Keratinocyte (primary cell): ENCODE data around the gene USP30. TPM values are rescaled to one million over a fixed set of nuclear protein-coding genes. Genes with fewer than 3 reads are reported as not detected.

Source experiments
- DNase-seq: peaks from one replicate; pipeline ENCODE4 v3.0.0-alpha.2; 2011; ENCODE audit warnings: low read depth, missing footprints, low spot score
- FAIRE-seq: peaks from 2 replicates; lab custom pipeline; 2011; peaks lifted over from hg19 to GRCh38; lab: Jason Lieb, UNC
- H2AFZ ChIP-seq: 2 replicates; pipeline ENCODE4 v1.6.0; 2012; ENCODE audit warnings: low read length, control low read depth, inconsistent platforms; ENCODE audit not compliant: control insufficient read depth
- H3K27ac ChIP-seq: 2 replicates; pipeline ENCODE4 v1.5.1; 2011; ENCODE audit warnings: low read length; ENCODE audit not compliant: control insufficient read depth, insufficient read depth
- H3K27me3 ChIP-seq: 3 replicates; pipeline ENCODE4 v1.6.0; 2011; ENCODE audit warnings: low read length; ENCODE audit not compliant: control insufficient read depth, insufficient read depth; ENCODE audit errors: extremely low read depth
- H3K36me3 ChIP-seq, 2 experiments: 2 replicates in 1 of 2; 3 replicates in 1 of 2; pipeline ENCODE4 v1.5.1; 2011; ENCODE audit warnings: low read length in 2 of 2, mild to moderate bottlenecking in 1 of 2; ENCODE audit not compliant: control insufficient read depth in 2 of 2, insufficient read depth in 2 of 2; ENCODE audit errors: extremely low read depth in 1 of 2
- H3K4me1 ChIP-seq: 3 replicates; pipeline ENCODE4 v1.5.1; 2011; ENCODE audit warnings: low read length; ENCODE audit not compliant: control insufficient read depth, insufficient read depth; ENCODE audit errors: extremely low read depth
- H3K4me2 ChIP-seq: 3 replicates; pipeline ENCODE4 v1.6.0; 2011; ENCODE audit warnings: low read depth, low read length; ENCODE audit not compliant: control insufficient read depth, insufficient read depth; ENCODE audit errors: extremely low read depth
- H3K4me3 ChIP-seq, 3 experiments: fragments of 200-600 bp in 1 of 3; sonication (generic) in 1 of 3; 2 replicates in 2 of 3; 3 replicates in 1 of 3; pipeline ENCODE4 v1.5.1; 2011 to 2016; ENCODE audit warnings: low read length in 3 of 3, mild to moderate bottlenecking in 3 of 3, control low read depth in 2 of 3, inconsistent platforms in 1 of 3, low read depth in 1 of 3, mixed read lengths in 1 of 3, mixed run types in 1 of 3, moderate library complexity in 1 of 3; ENCODE audit not compliant: control insufficient read depth in 2 of 3, insufficient read depth in 2 of 3; ENCODE audit errors: extremely low read depth in 1 of 3
- H3K79me2 ChIP-seq: 2 replicates; pipeline ENCODE4 v1.6.0; 2012; ENCODE audit warnings: low read length; ENCODE audit not compliant: control insufficient read depth, insufficient read depth
- H3K9ac ChIP-seq: 3 replicates; pipeline ENCODE4 v1.6.0; 2011; ENCODE audit warnings: low read length; ENCODE audit not compliant: control insufficient read depth, insufficient read depth; ENCODE audit errors: extremely low read depth
- H3K9me1 ChIP-seq: 3 replicates; pipeline ENCODE4 v1.6.0; 2011; ENCODE audit warnings: low read length; ENCODE audit not compliant: control insufficient read depth, insufficient read depth; ENCODE audit errors: extremely low read depth
- H3K9me3 ChIP-seq: 2 replicates; pipeline ENCODE4 v1.5.1; 2012; ENCODE audit warnings: low read depth, low read length; ENCODE audit not compliant: control insufficient read depth
- H4K20me1 ChIP-seq: 3 replicates; pipeline ENCODE4 v1.6.0; 2011; ENCODE audit warnings: low read length; ENCODE audit not compliant: control insufficient read depth, insufficient read depth; ENCODE audit errors: extremely low read depth
- CTCF ChIP-seq, 3 experiments: IDR thresholded peaks in 1 of 3; conservative IDR thresholded peaks in 1 of 3; optimal IDR thresholded peaks in 1 of 3; 2 replicates in 2 of 3; 3 replicates in 1 of 3; pipeline versions ENCODE3 to v1.5.1; 2011; ENCODE audit warnings: low read length in 3 of 3, mild to moderate bottlenecking in 3 of 3, moderate library complexity in 2 of 3, control low read depth in 1 of 3, inconsistent platforms in 1 of 3; ENCODE audit not compliant: insufficient read depth in 2 of 3; ENCODE audit errors: extremely low read depth in 1 of 3
- EZH2 ChIP-seq: IDR thresholded peaks from one replicate; pipeline ENCODE4 v1.6.1; 2012; ENCODE audit warnings: inconsistent platforms, mild to moderate bottlenecking, low read length, moderate library complexity
- dilution Hi-C: fragments of 300-500 bp; cut with MboI; formaldehyde crosslinking; loops from one replicate; pipeline ENCODE4 v1.7.0; 2020; ENCODE audit warnings: low sequenced_read_pairs; ENCODE audit not compliant: extremely low pct_ligation_motif_present
- polyA plus RNA-seq, 5 experiments: library from polyadenylated mRNA; depleted of rRNA in 3 of 5; stranded (reverse) in 3 of 5; stranded (forward) in 1 of 5; unstranded in 1 of 5; fragments of >200 nt; gene quantifications; 1 replicate in 1 of 5; 2 replicates in 3 of 5; 3 replicates in 1 of 5; pipeline versions ENCODE4 v1.2.1 to v1.2.3, GENCODE V29; 2011 to 2012; ENCODE audit warnings: missing spikeins in 2 of 5, low read depth in 1 of 5, low replicate concordance in 1 of 5

The USP30 gene
- polyA plus RNA-seq, 1 donor (not counting 4 experiments of a cell fraction or from before 2014, with no cell fraction given) = 10.0 TPM

DNA sequence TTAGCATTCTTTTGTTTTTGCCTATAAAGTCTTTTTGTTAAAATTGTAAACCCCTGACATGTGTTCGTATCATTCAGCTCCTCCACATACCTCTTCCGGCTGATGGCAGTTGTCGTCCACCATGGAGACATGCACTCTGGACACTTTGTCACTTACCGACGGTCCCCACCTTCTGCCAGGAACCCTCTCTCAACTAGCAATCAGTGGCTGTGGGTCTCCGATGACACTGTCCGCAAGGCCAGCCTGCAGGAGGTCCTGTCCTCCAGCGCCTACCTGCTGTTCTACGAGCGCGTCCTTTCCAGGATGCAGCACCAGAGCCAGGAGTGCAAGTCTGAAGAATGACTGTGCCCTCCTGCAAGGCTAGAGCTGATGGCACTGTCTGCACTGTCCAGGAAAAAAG, 33.2 kb downstream of the USP30 start:
- Histone ChIP-seq H3K9ac (no peak overlapping the region), H3K4me2 (no peak overlapping the region), H3K79me2 (no peaks in the 10 kb centered on the region), H3K36me3 (peaks cover 12 to 21% of the 10 kb centered on the region in 2 experiments), H2AFZ (no peak overlapping the region), H3K27me3 (no peaks in the 10 kb centered on the region), H3K9me1 (no peaks in the 10 kb centered on the region), H4K20me1 (no peaks in the 10 kb centered on the region), H3K4me1 (no peaks in the 10 kb centered on the region), H3K4me3 (no peak overlapping the region), H3K9me3 (no peaks in the 10 kb centered on the region), H3K27ac (no peak overlapping the region)
- DNase-seq = no peak
- no peak for FAIRE-seq
- no peak for TF ChIP-seq EZH2
- TF ChIP-seq CTCF (optimal IDR thresholded peaks at IDR 0.05 in 1 of 3, IDR thresholded peaks at IDR 0.05 in 1 of 3, conservative IDR thresholded peaks at IDR 0.05 in 1 of 3; ENCODE audit: extremely low read depth in 1 of 3, insufficient read depth in 2 of 3, low read length in 3 of 3) = no peak
- dilution Hi-C loops = no loop called here

DNA sequence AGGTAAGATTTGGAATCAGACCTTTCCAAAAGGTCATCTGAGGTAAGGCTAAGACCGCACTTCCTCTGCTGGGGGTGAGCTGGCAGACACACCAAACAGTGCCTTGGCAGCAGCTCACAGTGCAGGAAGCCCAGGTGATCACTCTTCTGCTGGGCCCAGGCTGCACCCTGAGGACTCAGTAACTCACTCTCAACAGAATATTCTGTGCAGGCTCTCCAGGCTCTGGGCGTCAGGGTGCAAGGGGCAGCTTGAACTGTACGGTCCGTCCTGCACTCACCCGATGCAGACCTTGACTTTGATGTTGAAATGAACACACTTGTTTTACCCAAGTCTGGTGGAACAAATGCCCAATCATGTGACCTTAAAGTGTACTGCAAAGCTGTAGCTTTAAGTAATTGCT, 34.9 kb downstream of the USP30 start:
- no peaks in the 10 kb centered on the region for H3K27me3 ChIP-seq
- FAIRE-seq = no peak
- H3K4me2 ChIP-seq = no peak overlapping the region
- peaks cover 8 to 16% of the 10 kb centered on the region in 2 experiments for H3K36me3 ChIP-seq
- H3K4me3 ChIP-seq = no peak overlapping the region
- no peak for DNase-seq
- no peak overlapping the region for H3K27ac ChIP-seq
- H3K9ac ChIP-seq = no peak overlapping the region
- no peak overlapping the region for H2AFZ ChIP-seq
- H4K20me1 ChIP-seq = no peaks in the 10 kb centered on the region
- H3K9me1 ChIP-seq = no peaks in the 10 kb centered on the region
- H3K4me1 ChIP-seq = peaks cover 3% of the 10 kb centered on the region
- TF ChIP-seq CTCF (optimal IDR thresholded peaks at IDR 0.05 in 1 of 3, IDR thresholded peaks at IDR 0.05 in 1 of 3, conservative IDR thresholded peaks at IDR 0.05 in 1 of 3; ENCODE audit: extremely low read depth in 1 of 3, insufficient read depth in 2 of 3, low read length in 3 of 3) = no peak
- TF ChIP-seq EZH2 = no peak
- no peaks in the 10 kb centered on the region for H3K9me3 ChIP-seq
- H3K79me2 ChIP-seq = peaks cover 6% of the 10 kb centered on the region
- dilution Hi-C loops = no loop called here
